K562 (cell line): ENCODE measurements around the gene U2AF1L4. TPM values are rescaled to one million over a fixed set of nuclear protein-coding genes. Genes with fewer than 3 reads are reported as not detected.

ENCODE experiments used
- CHD2 ChIP-seq: IDR thresholded peaks from 2 replicates; pipeline ENCODE4 v1.6.1; 2011; ENCODE audit warnings: low read depth, low read length
- HDAC2 ChIP-seq: fragments of 450-650 bp; IDR thresholded peaks from 2 replicates; pipeline ENCODE4 v1.6.1; 2016; ENCODE audit warnings: mild to moderate bottlenecking
- LCOR ChIP-seq: sonication (generic); formaldehyde crosslinking; IDR thresholded peaks from 2 replicates; pipeline ENCODE4 v1.8.0; 2022; ENCODE audit warnings: mild to moderate bottlenecking, missing genetic modification reagents
- MIER1 ChIP-seq: fragments of 450-650 bp; IDR thresholded peaks from 2 replicates; pipeline ENCODE4 v1.6.1; 2016; ENCODE audit warnings: antibody characterized with exemption, mild to moderate bottlenecking, low read depth
- PRMT5 ChIP-seq: sonication (generic); formaldehyde crosslinking; IDR thresholded peaks from 2 replicates; pipeline ENCODE4 v1.5.0; 2020; ENCODE audit warnings: missing genetic modification reagents
- RAD51 ChIP-seq: fragments of 450-650 bp; IDR thresholded peaks from 2 replicates; pipeline ENCODE4 v1.7.1; 2016; ENCODE audit warnings: low read depth, mild to moderate bottlenecking, borderline replicate concordance
- RBFOX2 ChIP-seq: fragments of 200-400 bp; formaldehyde crosslinking; IDR thresholded peaks from 2 replicates; pipeline ENCODE4 v1.6.1; 2017; ENCODE audit warnings: low read depth, mild to moderate bottlenecking, low read length, moderate library complexity
- SP1 ChIP-seq: sonication (generic); formaldehyde crosslinking; IDR thresholded peaks from 2 replicates; pipeline ENCODE4 v1.8.1; 2022; ENCODE audit warnings: mild to moderate bottlenecking, missing genetic modification reagents
- TAF15 ChIP-seq: fragments of 200-400 bp; formaldehyde crosslinking; IDR thresholded peaks from 2 replicates; pipeline ENCODE4 v1.6.1; 2017; ENCODE audit warnings: mild to moderate bottlenecking, low read depth, low read length, moderate library complexity
- TRIM24 ChIP-seq, 2 experiments: fragments of 450-650 bp; IDR thresholded peaks; 2 replicates each; pipeline ENCODE4 v1.6.1; 2016
- ZNF224 ChIP-seq: sonication (generic); formaldehyde crosslinking; IDR thresholded peaks from 2 replicates; pipeline ENCODE4 v1.8.0; 2022; ENCODE audit warnings: mild to moderate bottlenecking, missing genetic modification reagents
- ZNF445 ChIP-seq: fragments of 250-450 bp; sonication (Bioruptor Pico); IDR thresholded peaks from 2 replicates; pipeline ENCODE4 v1.4.0; 2020; ENCODE audit warnings: low read depth, mild to moderate bottlenecking, moderate library complexity
- ZZZ3 ChIP-seq: fragments of 450-650 bp; IDR thresholded peaks from 2 replicates; pipeline ENCODE4 v1.6.1; 2016; ENCODE audit warnings: antibody characterized with exemption, mild to moderate bottlenecking, moderate library complexity
- polyA plus RNA-seq, 8 experiments: library from polyadenylated mRNA; depleted of rRNA in 4 of 8; stranded (reverse) in 5 of 8; unstranded in 3 of 8; fragments of >200 nt; fragmentation: Nextera tagmentation in 2 of 8; fragmentation: Illumina TruSeq in 1 of 8; extraction: Ambion mirVana in 2 of 8; extraction: Trizol in 1 of 8; gene quantifications; 2 replicates each; pipeline versions ENCODE4 v1.2.1 to v1.2.3, GENCODE V29; 2011 to 2014; ENCODE audit warnings: inconsistent platforms in 1 of 8, missing spikeins in 1 of 8
- total RNA-seq, 7 experiments: library from RNA; depleted of rRNA in 6 of 7; stranded (reverse); fragments of >200 nt in 6 of 7; fragmentation: Illumina TruSeq in 2 of 7; extraction: Trizol in 2 of 7; gene quantifications; 2 replicates each; pipeline versions ENCODE4 v1.2.1 to v1.2.3, GENCODE V29; 2011 to 2021; ENCODE audit warnings: low replicate concordance in 1 of 7
- TF ChIP-seq, protein P1 (sequence below): sonication (generic); formaldehyde crosslinking; IDR thresholded peaks from 2 replicates; pipeline ENCODE4 v1.4.0; 2020; ENCODE audit warnings: mild to moderate bottlenecking, missing genetic modification reagents
- TF ChIP-seq, protein P2 (sequence below): sonication (generic); formaldehyde crosslinking; IDR thresholded peaks from 2 replicates; pipeline ENCODE4 v1.8.0; 2022; ENCODE audit warnings: mild to moderate bottlenecking, missing genetic modification reagents
- TF ChIP-seq, protein P3 (sequence below): sonication (generic); formaldehyde crosslinking; IDR thresholded peaks from 2 replicates; pipeline ENCODE4 v1.9.0; 2022; ENCODE audit warnings: mild to moderate bottlenecking, missing genetic modification reagents
- TF ChIP-seq, protein P4 (sequence below): sonication (generic); formaldehyde crosslinking; IDR thresholded peaks from 2 replicates; pipeline ENCODE4 v1.8.0; 2022; ENCODE audit warnings: mild to moderate bottlenecking, missing genetic modification reagents
- TF ChIP-seq, protein P5 (sequence below): sonication (generic); formaldehyde crosslinking; IDR thresholded peaks from 2 replicates; pipeline ENCODE4 v1.8.1; 2023; ENCODE audit warnings: mild to moderate bottlenecking, missing genetic modification reagents
- TF ChIP-seq, protein P6 (sequence below): sonication (generic); formaldehyde crosslinking; IDR thresholded peaks from 2 replicates; pipeline ENCODE4 v1.8.0; 2022; ENCODE audit warnings: mild to moderate bottlenecking, low read depth, missing genetic modification reagents
- TF ChIP-seq, protein P7 (sequence below): sonication (generic); formaldehyde crosslinking; IDR thresholded peaks from 2 replicates; pipeline ENCODE4 v1.8.1; 2023; ENCODE audit warnings: mild to moderate bottlenecking, missing genetic modification reagents, moderate library complexity

Gene U2AF1L4
- total and polyA plus RNA-seq, 9 of the 15 experiments (the other 6 are each of a cell fraction or from before 2014, with no cell fraction given), result 8.4 to 19.5 (median 12.6) TPM

DNA sequence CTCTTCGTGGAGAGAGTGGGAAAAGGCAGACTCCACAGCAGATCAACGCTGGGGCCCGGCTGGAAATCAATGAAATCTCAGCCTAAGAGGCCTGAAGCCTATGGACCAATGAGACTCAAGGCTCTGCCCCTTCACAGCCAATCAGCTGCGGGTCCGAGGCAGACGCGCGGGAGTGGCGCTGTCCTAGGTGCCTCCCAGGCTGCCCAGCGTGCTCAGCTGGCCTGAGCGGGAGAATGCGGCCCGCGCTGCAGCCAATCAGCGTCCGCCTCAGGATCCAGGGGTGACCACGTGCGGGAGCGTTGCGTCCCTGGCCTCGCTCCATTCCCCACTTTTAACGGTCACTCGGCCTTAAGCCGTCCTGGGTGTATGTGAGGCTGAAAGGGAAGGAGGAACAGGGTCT, 41.0 kb downstream of the U2AF1L4 start, which contains the start of gene ZBTB32 (continued):
- TF ChIP-seq, protein P1, sequence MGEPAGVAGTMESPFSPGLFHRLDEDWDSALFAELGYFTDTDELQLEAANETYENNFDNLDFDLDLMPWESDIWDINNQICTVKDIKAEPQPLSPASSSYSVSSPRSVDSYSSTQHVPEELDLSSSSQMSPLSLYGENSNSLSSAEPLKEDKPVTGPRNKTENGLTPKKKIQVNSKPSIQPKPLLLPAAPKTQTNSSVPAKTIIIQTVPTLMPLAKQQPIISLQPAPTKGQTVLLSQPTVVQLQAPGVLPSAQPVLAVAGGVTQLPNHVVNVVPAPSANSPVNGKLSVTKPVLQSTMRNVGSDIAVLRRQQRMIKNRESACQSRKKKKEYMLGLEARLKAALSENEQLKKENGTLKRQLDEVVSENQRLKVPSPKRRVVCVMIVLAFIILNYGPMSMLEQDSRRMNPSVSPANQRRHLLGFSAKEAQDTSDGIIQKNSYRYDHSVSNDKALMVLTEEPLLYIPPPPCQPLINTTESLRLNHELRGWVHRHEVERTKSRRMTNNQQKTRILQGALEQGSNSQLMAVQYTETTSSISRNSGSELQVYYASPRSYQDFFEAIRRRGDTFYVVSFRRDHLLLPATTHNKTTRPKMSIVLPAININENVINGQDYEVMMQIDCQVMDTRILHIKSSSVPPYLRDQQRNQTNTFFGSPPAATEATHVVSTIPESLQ (CRISPR knock-in tag), result no peak
- TF ChIP-seq, protein P2, sequence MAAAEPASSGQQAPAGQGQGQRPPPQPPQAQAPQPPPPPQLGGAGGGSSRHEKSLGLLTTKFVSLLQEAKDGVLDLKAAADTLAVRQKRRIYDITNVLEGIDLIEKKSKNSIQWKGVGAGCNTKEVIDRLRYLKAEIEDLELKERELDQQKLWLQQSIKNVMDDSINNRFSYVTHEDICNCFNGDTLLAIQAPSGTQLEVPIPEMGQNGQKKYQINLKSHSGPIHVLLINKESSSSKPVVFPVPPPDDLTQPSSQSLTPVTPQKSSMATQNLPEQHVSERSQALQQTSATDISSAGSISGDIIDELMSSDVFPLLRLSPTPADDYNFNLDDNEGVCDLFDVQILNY, result peak; percentile 74; the same call in 1 of the 2 replicates
- TF ChIP-seq MIER1 (peak; percentile 80), LCOR (CRISPR knock-in tag) (peak; percentile 90), TRIM24 (IDR thresholded peaks at IDR 0.05) (no peak), SP1 (CRISPR knock-in tag) (0 out of 2 replicates have a peak, but pooled peaks have one; percentile 25), ZNF224 (CRISPR knock-in tag) (peak; percentile 63; the same call in 1 of the 2 replicates), TAF15 (no peak), ZNF445 (CRISPR knock-in tag) (no peak), ZZZ3 (no peak), RBFOX2 (no peak), HDAC2 (peak; percentile 97), PRMT5 (CRISPR knock-in tag) (0 out of 2 replicates have a peak, but pooled peaks have one; percentile 53), CHD2 (peak; percentile 49; the same call in 1 of the 2 replicates), RAD51 (peak; percentile 49; the same call in 1 of the 2 replicates)
- TF ChIP-seq, protein P3, sequence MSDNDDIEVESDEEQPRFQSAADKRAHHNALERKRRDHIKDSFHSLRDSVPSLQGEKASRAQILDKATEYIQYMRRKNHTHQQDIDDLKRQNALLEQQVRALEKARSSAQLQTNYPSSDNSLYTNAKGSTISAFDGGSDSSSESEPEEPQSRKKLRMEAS (CRISPR knock-in tag), result peak; percentile 97
- TF ChIP-seq, protein P4, sequence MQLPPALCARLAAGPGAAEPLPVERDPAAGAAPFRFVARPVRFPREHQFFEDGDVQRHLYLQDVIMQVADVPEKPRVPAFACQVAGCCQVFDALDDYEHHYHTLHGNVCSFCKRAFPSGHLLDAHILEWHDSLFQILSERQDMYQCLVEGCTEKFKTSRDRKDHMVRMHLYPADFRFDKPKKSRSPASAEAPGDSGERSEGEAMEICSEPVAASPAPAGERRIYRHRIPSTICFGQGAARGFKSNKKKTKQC (CRISPR knock-in tag), result peak; percentile 96
- TF ChIP-seq, protein P5, sequence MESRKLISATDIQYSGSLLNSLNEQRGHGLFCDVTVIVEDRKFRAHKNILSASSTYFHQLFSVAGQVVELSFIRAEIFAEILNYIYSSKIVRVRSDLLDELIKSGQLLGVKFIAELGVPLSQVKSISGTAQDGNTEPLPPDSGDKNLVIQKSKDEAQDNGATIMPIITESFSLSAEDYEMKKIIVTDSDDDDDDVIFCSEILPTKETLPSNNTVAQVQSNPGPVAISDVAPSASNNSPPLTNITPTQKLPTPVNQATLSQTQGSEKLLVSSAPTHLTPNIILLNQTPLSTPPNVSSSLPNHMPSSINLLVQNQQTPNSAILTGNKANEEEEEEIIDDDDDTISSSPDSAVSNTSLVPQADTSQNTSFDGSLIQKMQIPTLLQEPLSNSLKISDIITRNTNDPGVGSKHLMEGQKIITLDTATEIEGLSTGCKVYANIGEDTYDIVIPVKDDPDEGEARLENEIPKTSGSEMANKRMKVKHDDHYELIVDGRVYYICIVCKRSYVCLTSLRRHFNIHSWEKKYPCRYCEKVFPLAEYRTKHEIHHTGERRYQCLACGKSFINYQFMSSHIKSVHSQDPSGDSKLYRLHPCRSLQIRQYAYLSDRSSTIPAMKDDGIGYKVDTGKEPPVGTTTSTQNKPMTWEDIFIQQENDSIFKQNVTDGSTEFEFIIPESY (CRISPR knock-in tag), result peak; percentile 60; the same call in 1 of the 2 replicates
- TF ChIP-seq, protein P6, sequence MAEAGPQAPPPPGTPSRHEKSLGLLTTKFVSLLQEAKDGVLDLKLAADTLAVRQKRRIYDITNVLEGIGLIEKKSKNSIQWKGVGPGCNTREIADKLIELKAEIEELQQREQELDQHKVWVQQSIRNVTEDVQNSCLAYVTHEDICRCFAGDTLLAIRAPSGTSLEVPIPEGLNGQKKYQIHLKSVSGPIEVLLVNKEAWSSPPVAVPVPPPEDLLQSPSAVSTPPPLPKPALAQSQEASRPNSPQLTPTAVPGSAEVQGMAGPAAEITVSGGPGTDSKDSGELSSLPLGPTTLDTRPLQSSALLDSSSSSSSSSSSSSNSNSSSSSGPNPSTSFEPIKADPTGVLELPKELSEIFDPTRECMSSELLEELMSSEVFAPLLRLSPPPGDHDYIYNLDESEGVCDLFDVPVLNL, result 0 out of 2 replicates have a peak, but pooled peaks have one; percentile 61
- TF ChIP-seq, protein P7, sequence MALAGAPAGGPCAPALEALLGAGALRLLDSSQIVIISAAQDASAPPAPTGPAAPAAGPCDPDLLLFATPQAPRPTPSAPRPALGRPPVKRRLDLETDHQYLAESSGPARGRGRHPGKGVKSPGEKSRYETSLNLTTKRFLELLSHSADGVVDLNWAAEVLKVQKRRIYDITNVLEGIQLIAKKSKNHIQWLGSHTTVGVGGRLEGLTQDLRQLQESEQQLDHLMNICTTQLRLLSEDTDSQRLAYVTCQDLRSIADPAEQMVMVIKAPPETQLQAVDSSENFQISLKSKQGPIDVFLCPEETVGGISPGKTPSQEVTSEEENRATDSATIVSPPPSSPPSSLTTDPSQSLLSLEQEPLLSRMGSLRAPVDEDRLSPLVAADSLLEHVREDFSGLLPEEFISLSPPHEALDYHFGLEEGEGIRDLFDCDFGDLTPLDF (CRISPR knock-in tag), result peak; percentile 73
